ENCODE results near the gene TEKT1. TPM values are rescaled to one million over a fixed set of nuclear protein-coding genes. Genes with fewer than 3 reads are reported as not detected.
"Not testable (repeated sequence)": the region's sequence is repeated elsewhere in the genome, so short reads cannot be mapped to it uniquely, and the experiment has no call there.

The TEKT1 gene
- not detected for total RNA-seq
- polyA plus RNA-seq, result not detected

DNA sequence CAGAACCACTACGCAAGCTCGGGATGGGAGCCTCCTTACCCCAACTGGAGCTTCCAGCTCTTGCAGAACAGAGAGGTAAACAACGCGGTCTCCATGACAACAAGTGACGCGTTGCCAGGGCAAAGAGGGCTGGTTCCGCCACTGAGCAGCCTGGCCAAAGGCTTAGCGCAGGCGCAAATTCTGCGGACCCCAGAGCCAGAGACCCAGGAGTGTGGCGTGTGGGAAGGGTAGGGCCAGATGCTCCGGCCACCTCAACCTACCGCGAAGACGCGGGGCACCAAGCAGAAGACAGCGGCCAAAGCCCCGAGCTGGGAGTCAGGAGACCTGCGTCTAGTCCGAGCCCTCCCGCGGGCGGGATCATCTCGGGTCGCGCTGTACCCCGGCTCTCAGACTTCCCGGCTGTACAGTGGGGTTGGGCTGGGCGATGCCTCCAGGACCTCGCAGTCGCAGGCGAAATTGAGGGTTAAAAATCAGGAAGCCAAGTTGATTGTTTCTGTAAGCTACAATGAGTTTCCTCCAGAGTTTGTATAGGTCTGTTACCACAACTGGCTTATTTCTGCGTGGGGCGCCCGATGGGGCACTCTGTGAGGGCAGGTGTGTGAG is at the start of gene TEKT1:
Gene TEKT1 (minus strand): TSS at position 69 of the 603 bp plus-strand sequence. CDS start 1,353 bp downstream, outside the sequence.
- Mint-ChIP-seq H3K36me3 (no peaks in the 10 kb centered on the region), H3K9me3 (no peaks in the 10 kb centered on the region), H3K27ac (peak within 1 kb of the TSS in 7 of 8 donors; percentile 22 to 95 (median 89)), H3K4me1 (peaks cover 10 to 17% (median 17%) of the 10 kb centered on the region in 3 donors), H3K4me3 (peak within 1 kb of the TSS; percentile 5 to 91 (median 83)), H3K27me3 (peaks cover 47 to 77% of the 10 kb centered on the region in 2 donors)
- H3K4me1 ChIP-seq (ENCODE audit: insufficient read depth, low read length), result peaks cover 8% of the 10 kb centered on the region
- H3K27ac ChIP-seq (ENCODE audit: low read depth, low read length), result peak within 1 kb of the TSS; percentile 12
- ChIA-PET POLR2A (interaction anchor here (0.6 kb wide), 1 partner anchor 79 kb away, joined by 3 read pairs; no protein-coding TSS in a partner anchor), CTCF (interaction anchor here (0.7 to 2.5 kb wide), 2 partner anchors 11 to 173 kb away, joined by 4 to 16 read pairs; no protein-coding TSS in a partner anchor)
- H3K27me3 ChIP-seq (ENCODE audit: insufficient read depth, low read length, poor library complexity, severe bottlenecking), result peaks cover 33% of the 10 kb centered on the region
- H3K9me3 ChIP-seq (ENCODE audit: low read length), result no peaks in the 10 kb centered on the region
- H3K4me3 ChIP-seq (ENCODE audit: low read length), result peak within 1 kb of the TSS; percentile 42
- no peaks in the 10 kb centered on the region for H3K36me3 ChIP-seq (ENCODE audit: insufficient read depth, low read length)
- peak; percentile 49 to 86 (median 71) for DNase-seq

DNA sequence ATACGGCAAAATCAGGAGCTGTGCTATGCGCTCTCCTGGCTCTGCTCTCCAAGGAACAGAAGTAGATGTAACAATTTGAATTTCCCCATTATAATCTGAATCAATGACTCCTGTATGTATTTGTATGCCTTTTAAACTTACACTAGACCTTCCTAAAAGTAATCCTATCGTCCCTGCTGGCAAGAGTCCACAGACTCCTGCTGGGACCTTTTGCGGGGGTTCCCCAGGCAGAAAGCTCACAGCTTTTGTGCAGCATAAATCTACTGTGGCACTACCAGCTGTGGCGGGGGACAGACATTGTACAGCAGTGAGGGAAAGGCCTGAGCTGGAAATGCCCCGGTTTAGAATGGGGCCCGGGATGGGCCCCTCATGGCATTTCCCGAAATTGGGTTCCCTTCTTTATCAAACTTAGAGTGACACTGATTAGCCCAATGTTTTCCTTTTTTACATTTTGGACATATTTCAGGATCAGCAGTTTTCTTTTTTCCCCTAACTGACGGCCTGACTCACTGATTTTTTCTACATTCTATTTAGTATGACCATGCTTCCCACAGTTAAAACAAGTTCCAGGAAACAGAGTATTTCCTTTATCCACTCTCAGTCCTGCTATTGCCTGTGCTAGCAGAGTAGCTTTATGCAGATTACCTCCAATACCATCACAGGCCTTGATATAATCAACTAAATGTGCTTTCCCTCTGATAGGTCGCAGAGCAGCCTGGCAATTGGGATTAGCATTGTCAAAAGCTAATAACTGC is 47.9 kb upstream of the TEKT1 start:
- POLR2A ChIA-PET, result not testable (repeated sequence)

DNA sequence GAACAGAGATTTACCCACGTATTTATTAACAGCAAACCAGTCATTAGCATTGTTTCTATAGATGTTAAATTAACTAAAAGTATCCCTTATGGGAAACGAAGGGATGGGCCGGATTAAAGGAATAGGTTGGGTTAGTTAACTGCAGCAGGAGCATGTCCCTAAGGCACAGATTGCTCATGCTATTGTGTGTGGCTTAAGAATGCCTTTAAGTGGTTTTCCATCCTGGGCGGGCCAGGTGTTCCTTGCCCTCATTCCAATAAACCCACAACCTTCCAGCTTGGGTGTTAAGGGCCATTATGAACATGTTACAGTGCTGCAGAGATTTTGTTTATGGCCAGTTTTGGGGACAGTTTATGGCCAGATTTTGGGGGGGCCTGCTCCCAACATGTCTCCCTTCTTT is 43.7 kb upstream of the TEKT1 start:
- H3K9me3 Mint-ChIP-seq; H3K36me3 Mint-ChIP-seq; H3K4me3 Mint-ChIP-seq; H3K9me3 ChIP-seq (ENCODE audit: low read length); CTCF ChIA-PET; H3K4me1 ChIP-seq (ENCODE audit: insufficient read depth, low read length); DNase-seq; H3K27me3 ChIP-seq (ENCODE audit: insufficient read depth, low read length, poor library complexity, severe bottlenecking); H3K27ac Mint-ChIP-seq; H3K4me3 ChIP-seq (ENCODE audit: low read length); H3K36me3 ChIP-seq (ENCODE audit: insufficient read depth, low read length); H3K27ac ChIP-seq (ENCODE audit: low read depth, low read length); H3K4me1 Mint-ChIP-seq; POLR2A ChIA-PET: not testable (repeated sequence)
- H3K27me3 Mint-ChIP-seq, result peaks cover 10 to 19% of the 10 kb centered on the region in 2 donors

More for the DNA sequence above, 47.9 kb upstream of the TEKT1 start:
- H3K4me1 Mint-ChIP-seq; H3K27ac ChIP-seq (ENCODE audit: low read depth, low read length); DNase-seq; H3K4me3 ChIP-seq (ENCODE audit: low read length); H3K9me3 ChIP-seq (ENCODE audit: low read length); H3K4me1 ChIP-seq (ENCODE audit: insufficient read depth, low read length); CTCF ChIA-PET; H3K27me3 ChIP-seq (ENCODE audit: insufficient read depth, low read length, poor library complexity, severe bottlenecking); H3K36me3 ChIP-seq (ENCODE audit: insufficient read depth, low read length); H3K4me3 Mint-ChIP-seq; H3K27ac Mint-ChIP-seq: not testable (repeated sequence)
- peaks cover 13 to 29% of the 10 kb centered on the region in 2 donors for H3K27me3 Mint-ChIP-seq
- peaks cover 5 to 29% (median 19%) of the 10 kb centered on the region in 5 donors for H3K9me3 Mint-ChIP-seq
- peaks cover 0 to 16% (median 0%) of the 10 kb centered on the region in 3 donors for H3K36me3 Mint-ChIP-seq

DNA sequence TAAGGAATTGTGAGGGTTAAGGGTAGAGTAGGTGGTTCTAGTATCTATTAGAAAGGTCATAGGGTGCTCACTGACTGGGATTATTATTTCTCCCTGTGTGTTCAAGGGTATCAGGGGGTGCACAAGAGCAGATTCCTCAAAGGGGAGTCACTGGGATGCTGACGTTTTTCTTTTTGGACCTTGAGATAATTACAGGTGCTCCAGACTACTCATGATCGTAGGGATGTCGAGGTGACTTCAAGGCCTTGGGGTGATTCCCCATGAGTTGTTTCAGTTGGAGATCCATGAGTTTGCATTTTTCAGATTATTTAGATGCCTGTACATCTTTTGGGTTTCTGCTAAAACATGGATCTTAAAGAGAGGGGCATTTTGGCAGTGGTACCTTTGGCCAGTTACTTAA is 41.4 kb upstream of the TEKT1 start:
- Histone ChIP-seq H3K4me3 (ENCODE audit: low read length) (no peak overlapping the region), H3K27me3 (ENCODE audit: insufficient read depth, low read length, poor library complexity, severe bottlenecking) (no peaks in the 10 kb centered on the region), H3K36me3 (ENCODE audit: insufficient read depth, low read length) (no peaks in the 10 kb centered on the region), H3K27ac (ENCODE audit: low read depth, low read length) (no peak overlapping the region), H3K9me3 (ENCODE audit: low read length) (no peaks in the 10 kb centered on the region), H3K4me1 (ENCODE audit: insufficient read depth, low read length) (no peaks in the 10 kb centered on the region)
- H3K9me3 Mint-ChIP-seq, result no peaks in the 10 kb centered on the region
- H3K36me3 Mint-ChIP-seq, result no peaks in the 10 kb centered on the region
- no peak overlapping the region for H3K27ac Mint-ChIP-seq
- no peak for DNase-seq
- peaks cover 8 to 19% of the 10 kb centered on the region in 2 donors for H3K27me3 Mint-ChIP-seq
- H3K4me3 Mint-ChIP-seq, result no peak overlapping the region
- CTCF ChIA-PET, result no interaction called here
- POLR2A ChIA-PET, result no interaction called here
- H3K4me1 Mint-ChIP-seq, result peaks cover 0 to 2% (median 0%) of the 10 kb centered on the region in 3 donors

DNA sequence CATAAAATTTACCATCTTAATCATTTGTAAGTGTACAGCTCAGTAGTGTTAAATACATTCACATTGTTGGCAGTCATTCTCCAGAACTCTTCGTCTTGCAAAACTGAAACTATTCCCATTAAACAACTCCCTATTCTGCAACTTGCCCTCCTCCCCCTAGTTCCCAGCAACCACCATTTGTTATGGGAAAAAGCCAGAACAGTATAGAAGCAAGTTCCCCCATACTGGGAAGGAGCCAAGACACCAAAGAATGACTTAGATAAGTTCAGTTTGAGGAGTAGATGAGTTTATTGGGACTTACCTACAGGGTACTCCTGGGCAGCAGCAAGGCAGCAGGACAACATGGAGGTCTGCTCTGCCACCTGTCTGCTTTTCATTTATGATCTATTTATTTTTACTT is 39.3 kb upstream of the TEKT1 start:
- Histone ChIP-seq H3K27me3 (ENCODE audit: insufficient read depth, low read length, poor library complexity, severe bottlenecking) (no peaks in the 10 kb centered on the region), H3K27ac (ENCODE audit: low read depth, low read length) (no peak overlapping the region), H3K36me3 (ENCODE audit: insufficient read depth, low read length) (no peaks in the 10 kb centered on the region), H3K4me3 (ENCODE audit: low read length) (no peak overlapping the region), H3K9me3 (ENCODE audit: low read length) (no peaks in the 10 kb centered on the region), H3K4me1 (ENCODE audit: insufficient read depth, low read length) (no peaks in the 10 kb centered on the region)
- ChIA-PET POLR2A (no interaction called here), CTCF (no interaction called here)
- peaks cover 13 to 18% of the 10 kb centered on the region in 2 donors for H3K27me3 Mint-ChIP-seq
- no peaks in the 10 kb centered on the region for H3K36me3 Mint-ChIP-seq
- no peak overlapping the region for H3K4me3 Mint-ChIP-seq
- no peaks in the 10 kb centered on the region for H3K9me3 Mint-ChIP-seq
- no peak overlapping the region for H3K27ac Mint-ChIP-seq
- H3K4me1 Mint-ChIP-seq, result peaks cover 0 to 2% (median 0%) of the 10 kb centered on the region in 3 donors
- no peak for DNase-seq

DNA sequence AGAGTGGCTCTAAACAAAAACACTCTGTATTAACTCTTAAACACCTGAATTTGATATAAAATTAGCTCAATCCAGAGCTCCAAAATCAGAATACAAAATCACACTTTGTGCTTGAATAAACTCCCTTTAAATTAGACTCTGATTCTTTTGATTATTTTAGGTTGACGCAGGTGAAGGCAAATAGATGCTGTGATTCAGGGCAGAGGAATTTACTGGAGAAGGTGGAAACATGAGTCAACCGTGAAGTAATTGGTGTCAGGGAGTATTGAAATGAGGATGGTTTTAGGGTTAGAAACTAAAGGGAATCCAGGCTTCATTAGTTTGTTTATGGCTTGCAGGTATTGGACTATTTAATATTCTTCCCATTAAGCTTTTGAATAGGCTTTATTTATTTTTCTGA is 37.1 kb upstream of the TEKT1 start:
- DNase-seq, result no peak
- Mint-ChIP-seq H3K9me3 (no peaks in the 10 kb centered on the region), H3K27me3 (peaks cover 16 to 27% of the 10 kb centered on the region in 2 donors), H3K27ac (no peak overlapping the region), H3K36me3 (no peaks in the 10 kb centered on the region), H3K4me3 (no peak overlapping the region), H3K4me1 (no peaks in the 10 kb centered on the region)
- no peaks in the 10 kb centered on the region for H3K36me3 ChIP-seq (ENCODE audit: insufficient read depth, low read length)
- CTCF ChIA-PET, result interaction anchor here (1.1 kb wide), 1 partner anchor 136 kb away, joined by 3 read pairs; no protein-coding TSS in a partner anchor
- POLR2A ChIA-PET, result no interaction called here
- no peaks in the 10 kb centered on the region for H3K4me1 ChIP-seq (ENCODE audit: insufficient read depth, low read length)
- no peak overlapping the region for H3K4me3 ChIP-seq (ENCODE audit: low read length)
- H3K27me3 ChIP-seq (ENCODE audit: insufficient read depth, low read length, poor library complexity, severe bottlenecking), result no peaks in the 10 kb centered on the region
- H3K9me3 ChIP-seq (ENCODE audit: low read length), result no peaks in the 10 kb centered on the region
- H3K27ac ChIP-seq (ENCODE audit: low read depth, low read length), result no peak overlapping the region

DNA sequence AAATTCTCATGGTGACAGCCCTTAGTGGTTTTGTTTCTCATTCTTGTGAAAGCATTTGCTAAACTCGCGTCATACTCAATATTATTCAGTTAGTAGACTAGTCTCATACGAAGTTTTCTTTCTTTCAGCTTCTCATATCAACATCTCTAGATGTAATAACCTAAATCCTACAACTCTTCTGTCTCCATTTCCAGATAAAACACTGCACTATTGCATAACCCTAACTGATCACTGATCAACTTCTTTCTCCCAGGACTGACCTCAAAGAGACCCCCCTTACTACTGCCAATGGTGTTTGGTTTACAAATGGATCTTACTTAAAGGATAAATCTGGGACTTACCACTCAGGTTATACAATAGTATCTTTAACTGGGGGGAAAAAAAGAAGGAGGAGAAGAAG is 36.3 kb upstream of the TEKT1 start:
- peaks cover 0 to 2% (median 1%) of the 10 kb centered on the region in 3 donors for H3K4me1 Mint-ChIP-seq
- Histone ChIP-seq H3K4me1 (ENCODE audit: insufficient read depth, low read length) (no peaks in the 10 kb centered on the region), H3K36me3 (ENCODE audit: insufficient read depth, low read length) (no peaks in the 10 kb centered on the region), H3K27me3 (ENCODE audit: insufficient read depth, low read length, poor library complexity, severe bottlenecking) (no peaks in the 10 kb centered on the region), H3K4me3 (ENCODE audit: low read length) (no peak overlapping the region), H3K27ac (ENCODE audit: low read depth, low read length) (no peak overlapping the region), H3K9me3 (ENCODE audit: low read length) (no peaks in the 10 kb centered on the region)
- no peak overlapping the region for H3K27ac Mint-ChIP-seq
- POLR2A ChIA-PET, result no interaction called here
- CTCF ChIA-PET, result interaction anchor here (1.1 kb wide), 1 partner anchor 136 kb away, joined by 3 read pairs; no protein-coding TSS in a partner anchor
- H3K9me3 Mint-ChIP-seq, result no peaks in the 10 kb centered on the region
- H3K27me3 Mint-ChIP-seq, result peaks cover 16 to 28% of the 10 kb centered on the region in 2 donors
- no peaks in the 10 kb centered on the region for H3K36me3 Mint-ChIP-seq
- no peak overlapping the region for H3K4me3 Mint-ChIP-seq
- DNase-seq, result no peak

DNA sequence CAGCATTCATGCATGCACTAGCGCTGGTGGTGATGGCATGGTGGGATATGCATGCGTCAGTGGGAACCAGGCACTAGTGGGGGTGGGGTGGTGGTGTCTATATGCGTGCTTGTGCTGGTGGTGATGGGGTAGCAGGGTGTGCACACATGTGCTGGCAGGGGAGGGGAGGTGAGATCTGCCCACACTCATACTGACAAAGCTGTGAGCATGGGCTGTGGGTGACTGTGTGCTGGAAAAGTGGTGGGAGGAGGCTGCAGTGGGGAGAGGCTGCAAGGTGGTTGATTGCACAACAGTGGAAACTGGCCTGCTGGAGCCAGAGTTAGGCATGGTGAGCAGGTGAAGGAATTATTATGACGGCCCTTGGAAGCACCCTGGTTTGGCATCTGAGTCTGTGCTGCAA is 31.3 kb upstream of the TEKT1 start:
- DNase-seq, result peak in 2 of 5 donors; percentile 5 to 49
- CTCF ChIA-PET, result no interaction called here
- Mint-ChIP-seq H3K36me3 (no peaks in the 10 kb centered on the region), H3K27ac (peak overlapping the region in 3 of 8 donors; percentile 8 to 82 (median 56)), H3K4me3 (peak overlapping the region in 1 of 7 donors; percentile 12), H3K9me3 (no peaks in the 10 kb centered on the region), H3K27me3 (peaks cover 12 to 34% of the 10 kb centered on the region in 2 donors), H3K4me1 (peaks cover under 1 to 21% (median 15%) of the 10 kb centered on the region in 3 donors)
- H3K36me3 ChIP-seq (ENCODE audit: insufficient read depth, low read length), result no peaks in the 10 kb centered on the region
- no peaks in the 10 kb centered on the region for H3K4me1 ChIP-seq (ENCODE audit: insufficient read depth, low read length)
- no peaks in the 10 kb centered on the region for H3K9me3 ChIP-seq (ENCODE audit: low read length)
- no peak overlapping the region for H3K4me3 ChIP-seq (ENCODE audit: low read length)
- no peaks in the 10 kb centered on the region for H3K27me3 ChIP-seq (ENCODE audit: insufficient read depth, low read length, poor library complexity, severe bottlenecking)
- POLR2A ChIA-PET, result interaction anchor here (0.5 kb wide), 1 partner anchor 107 kb away, joined by 3 read pairs; the partner anchor contains the start of gene XAF1
- H3K27ac ChIP-seq (ENCODE audit: low read depth, low read length), result no peak overlapping the region

Measured in CD8-positive, alpha-beta memory T cell (primary cell).